ENCODE data around the gene KRT15.

Gene KRT15

DNA sequence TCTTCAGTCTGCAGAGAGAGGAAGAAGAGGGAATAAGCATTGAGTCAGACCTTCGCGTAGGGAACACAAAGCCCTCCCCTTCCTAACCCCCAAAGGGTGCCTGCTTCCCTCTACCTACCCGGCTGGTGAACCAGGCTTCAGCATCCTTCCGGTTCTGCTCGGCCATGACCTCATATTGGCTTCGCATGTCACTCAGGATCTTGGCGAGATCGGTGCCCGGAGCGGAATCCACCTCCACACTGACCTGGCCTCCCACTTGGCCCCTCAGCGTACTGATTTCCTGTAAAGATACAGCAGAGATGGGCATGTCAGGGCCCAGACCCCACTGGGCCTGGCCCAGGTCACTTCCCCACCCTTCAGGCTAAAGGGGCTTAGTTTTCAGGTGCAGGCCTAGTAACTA is 5.6 kb upstream of the KRT15 start:
- no peak for DNase-seq (ENCODE audit: low read depth)

- DNase-seq (ENCODE audit: low read depth): no peak
Measured at GRCh38 chr17:41523787-41524186, 5.1 kb upstream of the KRT15 start.

DNA sequence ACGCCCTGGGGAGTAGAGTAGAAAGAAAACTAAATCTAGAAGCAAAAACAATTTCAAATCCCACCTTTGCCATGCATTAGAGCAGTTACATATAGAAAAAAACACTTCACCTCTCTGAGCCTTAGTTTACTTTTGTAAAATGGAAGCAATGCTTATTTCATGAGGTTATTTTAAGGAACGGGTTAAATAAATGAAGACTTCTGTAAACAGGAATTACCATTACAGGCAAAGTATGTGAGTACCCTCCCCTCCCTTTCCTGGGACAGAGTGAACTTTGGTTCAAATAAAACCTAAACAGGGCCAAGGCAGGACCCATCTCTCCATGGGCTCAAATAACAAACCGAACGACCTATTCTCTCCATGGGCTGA is 4.5 kb upstream of the KRT15 start:
- no peak for DNase-seq (ENCODE audit: low read depth)

- no peak for DNase-seq (ENCODE audit: low read depth)
Measured at GRCh38 chr17:41522301-41523224, 3.9 kb upstream of the KRT15 start.

DNA sequence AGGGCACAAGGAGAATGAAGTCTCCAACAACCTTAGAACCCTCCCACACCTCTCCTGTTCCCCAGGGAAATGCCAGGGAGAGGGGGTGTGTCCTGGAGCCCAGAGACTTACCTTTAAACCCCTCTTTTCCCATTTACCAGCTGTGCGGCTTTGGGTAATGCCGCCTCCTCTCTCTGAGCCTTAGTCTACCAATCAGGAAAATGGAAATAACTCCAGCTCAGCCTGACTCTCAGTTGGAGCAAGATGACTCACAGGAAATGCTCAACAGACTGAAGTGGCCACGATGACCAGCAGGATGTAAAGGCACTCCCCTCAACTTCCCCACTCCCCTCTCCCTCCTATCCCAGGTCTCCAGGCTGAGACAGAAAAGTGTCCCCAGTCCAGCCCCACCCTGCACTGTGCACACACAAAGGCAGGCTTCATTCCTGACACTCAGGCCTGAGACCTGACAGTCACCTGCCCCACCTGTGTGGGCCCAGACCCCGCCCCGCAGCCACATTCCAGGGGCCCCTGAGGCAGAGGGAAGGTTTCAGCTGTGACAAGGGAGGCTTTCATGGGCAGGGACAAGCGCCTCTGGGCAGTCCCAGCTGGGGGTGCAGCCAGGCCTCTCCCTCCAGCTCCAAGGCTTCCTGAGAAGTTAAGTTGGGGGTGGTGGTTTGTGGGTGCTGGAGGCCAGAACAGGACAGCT is 3.0 kb upstream of the KRT15 start:
- no peak for DNase-seq (ENCODE audit: low read depth)

DNA sequence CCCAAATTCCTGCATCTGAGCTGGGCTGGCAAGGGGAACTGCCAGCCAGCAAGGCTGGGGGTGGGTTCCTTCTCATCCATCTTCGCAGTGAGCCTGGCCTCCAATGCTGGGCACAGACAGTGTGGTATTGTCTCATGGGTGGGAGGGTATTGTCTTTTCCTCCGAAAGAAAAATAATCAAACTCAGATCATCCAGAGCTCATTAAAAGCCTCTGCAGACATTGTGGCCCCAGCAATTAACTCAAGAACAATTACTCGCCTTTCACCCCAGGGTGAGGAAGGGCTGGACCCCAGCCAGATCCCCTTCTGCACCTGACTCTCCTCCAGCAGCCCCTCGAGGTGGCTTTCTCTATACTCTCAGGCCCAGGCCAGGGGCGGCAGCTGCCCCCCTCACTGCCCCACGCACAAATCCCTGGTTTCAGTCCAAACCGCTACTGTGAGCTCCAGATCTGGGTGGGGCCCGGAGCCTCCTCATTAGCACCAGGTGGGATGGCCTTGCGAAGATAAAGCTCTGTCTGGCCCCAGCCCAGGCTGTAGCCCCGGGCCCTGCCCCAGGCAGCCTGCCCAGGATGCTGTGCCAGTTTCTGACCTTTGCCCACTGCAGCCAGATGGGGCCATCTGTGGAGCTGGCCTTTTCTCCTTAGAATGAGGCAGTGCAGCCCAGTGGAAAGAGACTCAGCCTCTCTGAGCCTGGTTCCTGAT is 2.3 kb upstream of the KRT15 start:
- no peak for DNase-seq (ENCODE audit: low read depth)

DNA sequence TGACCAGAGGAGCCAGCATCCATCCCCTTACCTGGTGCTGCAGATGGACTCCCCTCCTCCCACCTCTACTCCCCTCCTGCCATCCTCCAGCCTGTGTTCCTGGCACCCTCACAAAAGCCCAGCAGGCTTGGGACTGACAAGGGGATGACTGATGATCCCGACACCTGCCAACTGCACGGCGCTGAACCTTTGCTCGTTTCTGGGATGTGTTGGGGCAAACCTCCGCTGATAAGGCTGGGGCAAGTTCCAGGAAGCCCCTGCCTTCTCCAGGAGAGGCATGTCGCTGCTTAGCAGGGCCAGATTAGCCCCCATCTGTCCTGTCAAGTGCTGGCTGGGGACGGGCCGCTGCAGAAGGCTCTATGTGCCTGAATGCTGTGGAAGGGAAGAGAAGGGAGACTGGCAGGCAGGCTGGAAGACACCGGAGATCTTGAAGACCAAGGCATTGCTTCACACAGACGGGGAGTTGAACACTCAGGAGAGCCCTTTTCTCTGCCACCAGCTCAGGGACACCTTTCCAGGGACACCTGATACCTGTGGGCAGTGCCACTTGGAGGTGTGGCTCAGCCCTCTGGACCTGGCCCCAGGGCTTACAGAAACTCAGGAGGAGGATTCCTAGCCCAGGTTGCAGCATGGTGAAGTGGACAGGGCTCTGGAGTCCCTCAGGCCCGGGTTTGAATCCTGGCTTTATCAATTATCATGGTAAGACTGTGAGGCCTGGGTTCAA is 973 bp upstream of the KRT15 start:
- DNase-seq (ENCODE audit: low read depth): no peak

DNA sequence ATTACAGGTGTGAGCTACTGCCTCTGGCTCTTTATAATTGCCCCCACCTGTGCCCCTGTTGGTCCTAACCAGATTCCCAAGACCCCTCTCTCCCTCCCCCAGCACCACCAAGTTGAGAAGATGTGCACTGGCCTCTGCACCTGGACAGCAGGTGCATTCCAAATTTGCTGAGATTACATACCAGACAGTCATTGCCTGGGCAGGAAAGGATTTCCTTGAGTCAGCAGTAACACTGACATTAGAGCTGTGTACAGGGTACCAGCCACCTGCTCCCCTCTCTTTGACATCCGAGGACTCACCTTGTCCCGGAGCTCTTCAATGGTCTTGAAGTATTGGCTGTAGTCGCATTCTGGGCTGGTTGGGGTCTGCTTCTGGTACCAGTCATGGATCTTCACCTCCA is 659 bp downstream of the KRT15 start:
- no peak for DNase-seq (ENCODE audit: low read depth)

DNA sequence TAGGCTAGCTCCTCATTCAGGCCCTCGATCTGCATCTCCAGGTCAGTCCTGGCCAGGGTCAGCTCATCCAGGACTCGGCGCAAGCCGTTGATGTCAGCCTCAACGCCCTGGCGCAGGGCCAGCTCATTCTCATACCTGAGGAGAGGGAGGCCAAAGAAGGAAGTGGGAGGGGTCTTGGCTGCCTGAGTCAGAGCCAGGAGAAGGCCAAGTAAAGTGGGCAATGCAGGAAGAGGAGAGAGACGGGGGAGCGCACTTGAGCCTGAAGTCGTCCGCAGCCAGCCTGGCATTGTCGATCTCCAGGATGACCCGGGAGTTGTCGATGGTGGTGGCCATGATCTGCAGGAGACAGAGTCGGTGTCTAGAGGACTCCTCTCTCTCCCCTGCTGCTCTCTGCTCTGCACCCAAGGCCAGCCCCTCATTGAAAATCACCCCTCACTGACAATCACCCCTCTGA is 1.8 kb downstream of the KRT15 start:
- no peak for DNase-seq (ENCODE audit: low read depth)

DNA sequence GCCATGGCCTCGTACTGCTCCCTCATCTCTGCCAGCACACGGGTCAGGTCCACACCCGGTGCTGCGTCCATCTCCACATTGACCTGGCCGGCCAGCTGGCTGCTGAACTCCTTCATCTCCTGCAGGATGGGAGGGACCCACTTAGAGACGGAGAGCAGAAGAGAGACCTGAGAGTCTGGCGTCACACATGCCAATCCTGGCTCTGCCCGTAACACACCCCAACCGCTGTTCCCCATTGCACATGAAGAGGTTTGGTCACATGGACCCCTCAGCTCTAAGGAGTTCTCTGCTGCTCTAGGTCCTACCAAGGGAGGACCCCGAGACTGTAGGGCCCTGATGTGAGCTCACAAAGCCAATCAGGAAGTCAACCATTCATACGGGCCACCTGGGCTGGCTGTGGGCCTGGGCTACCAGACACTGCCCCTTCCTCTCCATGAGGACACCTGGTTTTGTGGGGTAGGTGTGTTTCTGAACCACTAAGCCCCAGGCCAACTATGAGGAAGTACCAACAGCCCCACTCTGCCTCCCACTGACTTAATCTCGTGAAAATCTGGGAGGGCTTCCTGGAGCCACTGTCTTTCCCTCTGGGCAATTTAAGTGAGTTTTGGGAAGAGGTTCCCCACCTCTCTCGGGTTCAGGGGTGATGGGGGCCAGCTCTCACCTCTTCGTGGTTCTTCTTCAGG is 2.4 kb downstream of the KRT15 start:
- DNase-seq (ENCODE audit: low read depth): no peak

DNA sequence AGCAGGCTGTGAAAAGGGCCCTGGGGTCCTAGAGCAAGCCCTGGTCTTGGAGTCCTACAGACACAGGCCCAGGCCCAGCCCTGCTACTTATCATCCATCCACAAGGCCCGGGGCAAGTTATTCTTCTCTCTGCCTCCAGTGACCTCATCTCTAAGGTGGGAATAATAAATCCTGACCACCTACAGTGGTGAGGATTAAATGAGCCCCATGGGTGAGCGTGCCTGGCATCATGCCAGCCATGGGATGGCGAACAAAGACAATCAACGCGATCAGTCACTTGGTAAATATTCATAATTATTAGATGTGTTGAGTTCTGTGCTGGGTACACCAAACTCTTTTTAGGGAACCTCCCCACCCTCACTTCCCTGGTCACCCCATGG is 5.5 kb downstream of the KRT15 start:
- DNase-seq (ENCODE audit: low read depth): no peak

DNA sequence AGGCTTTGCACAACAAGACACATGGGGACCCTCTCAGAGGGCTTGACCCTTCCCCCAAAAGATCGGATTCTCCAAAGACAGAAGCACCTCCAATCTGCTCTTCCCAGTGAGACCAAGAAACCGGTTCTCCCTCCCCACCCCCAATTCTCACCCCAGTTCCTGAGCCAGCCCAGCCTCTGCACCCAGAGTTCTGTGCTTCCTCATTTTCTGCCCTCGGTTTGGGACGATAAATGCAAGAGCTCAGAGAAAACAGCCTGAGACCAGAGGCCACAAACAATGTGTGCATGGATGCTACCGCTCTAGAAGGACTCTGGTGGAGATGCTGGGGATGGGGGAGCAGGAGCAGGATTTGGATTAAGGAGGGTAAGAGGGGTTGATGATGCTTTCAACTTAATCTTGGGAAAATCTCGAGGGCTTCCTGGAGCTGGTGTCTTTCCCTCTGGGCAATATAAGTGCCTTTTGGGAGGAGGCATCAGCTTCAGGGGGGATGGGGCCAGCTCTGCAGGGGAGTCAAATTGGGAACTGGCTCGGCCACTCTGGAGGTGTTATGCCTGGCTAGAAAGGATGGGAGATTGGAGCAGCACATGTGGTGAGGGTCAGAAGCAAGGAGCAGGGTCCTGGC is 6.0 kb downstream of the KRT15 start:
- DNase-seq (ENCODE audit: low read depth): no peak

DNA sequence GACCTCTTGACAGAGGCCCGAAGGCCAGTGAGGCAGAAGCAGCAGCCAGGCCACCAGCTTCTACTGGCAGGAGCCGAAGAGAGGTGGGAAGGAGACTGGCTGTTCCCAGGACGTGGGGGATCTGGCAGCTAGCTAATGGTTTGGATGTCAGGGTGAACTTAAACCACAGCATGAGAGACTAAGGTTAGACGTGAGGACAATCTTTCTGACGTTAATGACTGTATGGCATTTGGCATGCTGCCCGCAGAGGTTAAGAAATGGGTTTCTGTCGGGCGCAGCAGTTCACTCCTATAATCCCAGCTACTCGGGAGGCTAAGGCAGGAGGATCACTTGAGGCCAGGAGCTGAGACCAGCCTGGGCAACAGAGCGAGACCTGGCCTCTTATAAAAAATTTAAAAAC is 7.0 kb downstream of the KRT15 start:
- DNase-seq (ENCODE audit: low read depth): no peak

- no peak for DNase-seq (ENCODE audit: low read depth)
Measured at GRCh38 chr17:41511116-41511515, 7.6 kb downstream of the KRT15 start.

- DNase-seq (ENCODE audit: low read depth): no peak
Measured at GRCh38 chr17:41510251-41511065, 8.2 kb downstream of the KRT15 start.

DNA sequence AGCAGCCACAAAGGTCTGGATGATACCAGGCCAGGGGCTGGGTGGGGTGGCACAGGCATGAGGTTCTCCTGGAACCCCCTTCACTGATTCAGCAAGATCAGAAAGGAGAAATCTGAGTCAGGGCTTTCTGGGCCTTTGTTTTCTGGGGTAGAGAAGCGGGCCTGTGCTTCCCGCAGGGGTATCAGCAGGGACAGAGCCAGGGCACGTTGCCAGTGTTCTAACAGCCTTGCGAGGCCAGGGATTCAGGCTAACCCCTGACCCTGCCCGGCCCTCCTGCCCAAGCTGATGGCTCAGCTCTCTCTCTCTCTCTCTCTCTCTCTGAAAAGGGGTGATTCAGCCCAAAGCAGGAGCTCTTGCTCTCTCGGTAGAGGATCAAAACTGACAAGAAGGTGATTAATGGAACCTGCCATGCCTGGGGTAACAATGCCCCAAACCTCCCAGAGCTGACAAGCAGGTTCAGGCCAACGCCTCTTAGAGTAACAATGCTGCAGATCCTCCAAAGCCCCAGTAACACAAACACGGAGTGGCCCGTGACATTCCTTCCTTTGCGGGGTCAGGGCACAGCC is 11.3 kb downstream of the KRT15 start:
- DNase-seq (ENCODE audit: low read depth): no peak

DNA sequence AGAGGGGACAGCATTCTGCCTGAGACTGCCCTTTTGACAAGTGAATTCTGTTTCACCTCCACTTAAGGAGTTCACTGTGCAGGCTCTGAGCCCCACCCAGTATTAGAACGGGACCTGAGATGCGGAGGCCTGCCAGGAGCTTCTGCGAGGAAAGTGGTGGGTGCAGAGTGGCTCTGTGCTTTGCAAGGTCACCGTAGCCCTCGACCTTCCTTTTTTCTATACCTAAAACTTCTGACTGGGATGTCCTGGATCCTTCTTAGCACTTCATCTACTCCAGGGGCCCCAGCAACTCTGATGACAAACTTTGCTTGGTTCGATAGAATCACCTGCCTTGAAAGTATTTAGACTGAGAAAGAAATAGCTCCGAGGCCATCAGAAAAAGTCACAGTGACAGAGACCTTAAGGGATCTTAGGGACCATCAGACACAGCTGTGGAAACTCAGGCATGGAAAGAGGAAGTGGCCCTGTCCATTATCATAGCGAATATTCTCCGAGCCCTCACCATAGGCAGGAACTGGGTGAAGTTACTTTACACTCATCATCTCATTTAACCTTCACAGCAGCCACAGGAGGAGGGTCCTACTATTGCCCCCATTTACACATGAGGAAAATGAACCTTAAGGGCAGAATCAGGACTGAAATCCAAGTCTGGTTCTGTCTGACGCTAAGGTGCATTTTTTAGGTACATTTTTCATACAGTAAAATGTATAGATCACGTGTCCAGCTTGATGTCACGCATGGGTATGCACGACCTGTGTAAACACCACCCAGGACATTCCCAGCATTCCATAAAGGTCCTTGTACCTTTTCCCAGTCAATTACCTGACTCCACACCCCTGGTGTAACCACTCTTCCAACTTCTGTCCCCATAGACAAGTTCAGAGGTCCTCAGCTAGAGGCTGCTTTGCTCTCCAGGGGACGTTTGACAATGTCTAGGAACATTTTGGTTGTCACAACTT is 12.6 kb downstream of the KRT15 start:
- DNase-seq (ENCODE audit: low read depth): no peak

DNA sequence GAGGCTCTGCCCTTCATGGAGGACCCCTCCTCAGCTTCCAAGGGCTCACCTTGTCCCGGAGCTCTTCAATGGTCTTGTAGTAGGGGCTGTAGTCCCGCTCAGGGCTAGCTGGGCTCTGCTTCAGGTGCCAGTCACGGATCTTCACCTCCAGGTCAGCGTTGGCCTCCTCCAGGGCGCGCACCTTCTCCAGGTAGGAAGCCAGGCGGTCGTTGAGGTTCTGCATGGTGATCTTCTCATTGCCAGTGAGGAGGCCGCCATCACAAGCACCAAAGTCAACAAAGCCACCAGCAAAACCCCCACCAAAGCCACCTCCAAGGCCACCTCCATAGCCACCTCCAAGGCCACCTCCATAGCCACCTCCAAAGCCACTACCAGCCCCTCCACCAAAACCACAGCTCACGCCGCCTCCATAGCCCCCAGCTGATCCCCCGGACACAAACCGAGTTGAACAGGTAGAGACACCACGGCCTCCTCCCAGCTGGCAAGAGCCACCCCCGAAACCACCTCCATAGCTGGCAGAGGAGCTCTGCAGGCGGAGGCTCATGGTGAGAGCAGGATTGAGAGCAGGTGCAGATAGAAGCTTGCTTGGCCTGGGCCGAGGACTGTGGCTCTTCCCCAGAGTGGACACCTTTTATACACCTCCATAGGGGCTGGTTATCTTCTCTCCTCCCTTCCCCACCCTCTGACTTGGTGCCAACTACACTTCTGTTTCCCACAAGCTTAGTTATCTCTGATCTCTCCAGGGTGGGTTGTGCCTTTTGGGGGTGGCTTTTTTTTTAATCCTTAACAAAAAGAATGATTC is 13.5 kb downstream of the KRT15 start, which contains the start of gene KRT13:
Gene KRT13, minus strand, starts transcription at position 606 of the 802 bp plus-strand sequence. Its CDS starts 62 bp downstream, at position 544.
- DNase-seq (ENCODE audit: low read depth): no peak

Data from activated T-helper 1 cell treated with Interleukin-2 at 50 U/mL for 16 hours (primary cell).